Effector CD4-positive, alpha-beta T cell (primary cell): ENCODE data around the gene ULBP2.
"Not testable (repeated sequence)": the region's sequence is repeated elsewhere in the genome, so short reads cannot be mapped to it uniquely, and the experiment has no call there.

Source experiments
- DNase-seq: peaks from one replicate; pipeline ENCODE4 v3.0.0-alpha.2; 2020

Gene ULBP2

GRCh38 chr6:149909701-149910470, 31.9 kb upstream of the ULBP2 start:
- DNase-seq, result no peak

DNA sequence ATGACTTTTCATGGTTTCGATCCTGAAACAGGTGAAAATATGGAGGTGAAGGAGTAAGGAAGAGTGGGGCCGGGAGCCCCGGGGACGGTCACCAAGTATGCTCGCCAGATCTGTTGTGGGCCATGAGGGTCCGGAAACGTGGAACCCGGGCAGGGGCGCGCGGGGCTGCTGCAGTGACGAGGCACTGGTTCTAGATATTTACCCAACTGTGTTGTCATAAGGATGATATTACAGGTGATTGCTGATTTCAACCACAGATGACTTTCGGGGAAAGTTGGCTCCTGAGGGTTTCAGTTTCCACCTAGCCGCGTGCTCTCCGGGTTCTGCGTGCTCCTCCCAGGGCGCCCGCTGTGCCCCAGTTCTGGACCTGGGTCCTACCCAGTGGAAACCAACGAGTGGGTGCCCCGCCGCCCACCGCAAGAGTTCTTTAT, 31.1 kb upstream of the ULBP2 start:
- DNase-seq, result no peak

GRCh38 chr6:149912680-149913079, 29.1 kb upstream of the ULBP2 start:
- DNase-seq, result not testable (repeated sequence)

- DNase-seq, result no peak
These were observed 28.7 kb upstream of the ULBP2 start for GRCh38 chr6:149913085-149913484.

GRCh38 chr6:149913540-149914240, 28.1 kb upstream of the ULBP2 start:
- DNase-seq, result no peak

- DNase-seq, result no peak
These were observed 25.6 kb upstream of the ULBP2 start for GRCh38 chr6:149915970-149916865.

GRCh38 chr6:149917679-149918078, 24.1 kb upstream of the ULBP2 start:
- DNase-seq, result no peak

DNA sequence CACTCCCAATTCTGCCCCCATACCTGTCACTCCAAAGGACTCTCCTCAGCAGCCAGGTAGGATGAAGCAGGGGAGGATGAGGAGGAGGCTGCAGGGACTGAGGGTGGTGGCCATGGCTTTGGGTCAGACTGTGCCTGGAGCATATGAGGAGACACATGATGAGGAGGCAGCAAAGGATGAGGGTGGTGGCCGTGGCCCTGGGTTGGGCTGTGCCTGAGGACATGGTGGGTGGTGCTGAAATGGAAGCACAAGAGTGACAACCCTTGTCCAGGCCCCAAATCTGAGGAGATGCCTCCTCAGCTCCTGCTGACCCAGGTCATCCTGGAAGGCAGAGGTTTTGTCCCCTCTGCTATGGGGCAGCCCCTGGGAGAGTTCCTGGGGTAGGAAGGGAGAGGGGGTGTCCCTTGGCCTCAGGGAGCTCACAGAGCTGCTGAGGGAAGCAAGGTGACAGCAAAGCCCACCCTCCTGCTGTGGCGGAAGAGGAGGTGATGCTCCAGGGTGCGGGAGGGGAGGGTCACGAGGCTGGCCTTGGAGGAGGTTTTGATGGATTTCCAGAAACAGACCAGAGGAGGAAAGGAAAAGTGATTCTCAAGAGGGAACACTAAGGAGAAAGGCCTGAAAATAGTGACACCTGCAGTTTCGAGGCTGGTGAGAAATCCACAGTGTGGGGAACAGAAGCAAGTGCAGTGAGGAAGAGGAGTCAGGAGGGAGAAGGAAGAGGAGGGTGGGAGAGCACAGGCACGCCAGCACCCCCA, 23.5 kb upstream of the ULBP2 start:
- no peak for DNase-seq

- DNase-seq, result not testable (repeated sequence)
These were observed 22.5 kb upstream of the ULBP2 start for GRCh38 chr6:149919126-149919833.

GRCh38 chr6:149919834-149920225, 22.0 kb upstream of the ULBP2 start:
- DNase-seq, result no peak

- no peak for DNase-seq
These were observed 20.5 kb upstream of the ULBP2 start for GRCh38 chr6:149921361-149921760.

DNA sequence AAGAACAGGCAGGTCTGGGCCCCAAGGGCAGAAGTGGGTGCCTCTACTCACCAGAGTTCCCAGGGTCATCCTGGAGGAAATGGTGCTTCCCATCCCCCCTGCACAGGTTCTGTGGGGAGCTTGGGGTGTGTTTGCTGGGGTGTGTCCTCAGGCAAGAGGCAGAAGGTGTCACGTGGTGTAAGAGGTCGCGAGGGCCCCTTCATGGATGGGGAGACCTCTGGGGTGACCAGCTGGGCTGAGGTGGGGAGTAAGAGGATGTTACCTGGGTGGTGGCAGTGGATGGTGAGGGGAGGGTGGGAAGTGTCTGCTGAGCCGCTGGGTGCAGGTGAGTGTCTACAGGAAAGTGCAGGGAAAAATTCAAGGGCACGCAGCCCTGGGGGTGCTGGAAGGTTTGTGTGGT, 19.7 kb upstream of the ULBP2 start:
- not testable (repeated sequence) for DNase-seq

GRCh38 chr6:149922642-149923326, 19.0 kb upstream of the ULBP2 start, which contains the start of gene RAET1G:
TSS of gene RAET1G (minus strand) at chr6:149923121. CDS start at chr6:149923010, 111 bp downstream.
- DNase-seq, result peak; percentile 68

GRCh38 chr6:149923327-149923986, 18.4 kb upstream of the ULBP2 start:
- DNase-seq, result no peak

DNA sequence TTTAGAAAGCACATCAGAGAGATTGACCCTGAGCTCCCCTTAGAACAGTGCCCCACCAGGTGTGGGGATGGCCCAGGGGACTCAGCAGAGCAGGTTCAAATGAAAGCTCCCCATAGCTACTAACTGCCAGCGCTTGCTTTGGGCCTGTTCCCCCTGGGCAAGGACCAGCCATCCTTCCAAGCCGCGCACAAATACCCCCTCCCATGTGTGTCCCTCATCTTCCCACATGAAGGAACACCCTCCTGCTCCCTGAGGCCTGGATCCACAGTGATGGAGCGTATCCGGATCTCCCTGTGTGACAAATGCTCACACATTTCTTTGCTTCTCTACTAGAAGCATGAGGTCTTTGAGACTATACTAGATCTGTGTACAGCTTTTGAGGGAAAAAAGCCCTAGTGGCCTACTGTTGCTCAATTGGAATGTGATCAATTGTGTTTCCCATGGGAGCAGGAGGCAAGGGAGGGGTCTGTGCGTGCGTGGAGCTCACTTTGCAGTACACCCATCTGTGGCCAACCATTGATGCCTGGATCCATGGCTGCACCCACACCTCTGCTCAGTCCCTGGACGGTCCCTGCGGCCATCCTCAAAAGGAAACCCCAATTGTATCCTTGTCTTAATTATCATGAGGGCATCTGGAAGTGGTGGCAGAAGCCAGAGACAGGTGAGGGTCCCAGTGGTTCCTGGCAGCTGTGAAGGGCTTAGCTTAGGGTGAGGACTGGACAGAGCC, 17.4 kb upstream of the ULBP2 start:
- no peak for DNase-seq

GRCh38 chr6:149924933-149925252, 16.9 kb upstream of the ULBP2 start:
- no peak for DNase-seq

DNA sequence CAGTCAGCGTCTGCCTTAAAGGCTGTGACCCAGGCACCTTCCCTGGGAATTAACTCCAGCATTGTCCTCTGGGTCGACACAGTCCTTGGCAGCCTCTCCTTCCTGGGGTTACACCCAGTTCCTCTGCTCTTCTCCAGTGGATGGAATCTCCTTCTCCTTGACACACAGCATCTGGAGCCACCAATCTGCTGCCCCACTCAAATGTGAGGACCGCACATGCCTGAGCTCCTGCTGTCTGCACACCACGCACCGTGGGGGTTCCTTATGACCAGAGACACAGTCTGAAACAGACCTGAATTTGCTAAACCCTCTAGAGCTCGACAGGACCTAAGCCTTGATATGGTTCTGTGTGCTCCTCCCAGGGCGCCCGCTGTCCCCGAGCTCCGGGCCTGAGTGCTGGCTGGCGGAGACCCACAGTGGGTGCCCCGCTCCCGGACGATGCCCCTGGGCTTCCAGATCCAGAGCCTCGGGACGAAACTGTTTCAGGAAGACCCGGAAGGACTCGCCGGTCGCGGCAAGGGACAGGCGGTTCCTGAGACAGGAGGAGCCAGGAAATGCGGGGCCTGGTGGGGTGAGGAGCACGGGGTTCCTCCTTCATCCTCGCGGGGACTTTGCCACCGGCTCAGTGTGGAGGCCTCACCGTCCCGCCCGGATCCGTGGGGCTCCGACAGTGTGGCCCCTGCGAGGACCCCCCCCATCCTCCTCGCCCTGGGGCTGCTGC, 16.4 kb upstream of the ULBP2 start:
- no peak for DNase-seq

- DNase-seq, result peak; percentile 50
These were observed 15.6 kb upstream of the ULBP2 start for GRCh38 chr6:149925974-149926777.
